Peyer's patch (tissue), 4 donors: ENCODE data around the gene TRAPPC2L. TPM values are rescaled to one million over a fixed set of nuclear protein-coding genes. Genes with fewer than 3 reads are reported as not detected.
A peak's percentile ranks its signal among the peaks of the same experiment; 100 is the strongest.

ENCODE experiments used
- DNase-seq, 3 donors: peaks; one replicate each; pipeline ENCODE4 v3.0.0-alpha.2; 2017 to 2019
- H3K27ac ChIP-seq, 4 donors: fragments of 200-600 bp; sonication (generic); one replicate each; pipeline ENCODE4 v1.5.1; 2016 to 2019
- H3K27me3 ChIP-seq, 2 donors: fragments of 200-600 bp; sonication (generic); one replicate each; pipeline ENCODE4 v1.5.1; 2019
- H3K36me3 ChIP-seq, 3 donors: fragments of 200-600 bp; sonication (generic); one replicate each; pipeline ENCODE4 v1.5.1; 2016 to 2019
- H3K4me1 ChIP-seq, 4 donors: fragments of 200-600 bp; sonication (generic); one replicate each; pipeline ENCODE4 v1.5.1; 2016 to 2019
- H3K4me3 ChIP-seq, 4 donors: fragments of 200-600 bp; sonication (generic); 1 replicate in 3 of 4; 2 replicates in 1 of 4; pipeline ENCODE4 v1.5.1; 2016 to 2019; ENCODE audit warnings: mild to moderate bottlenecking in 1 of 4
- H3K9me3 ChIP-seq, 4 donors: fragments of 200-600 bp; sonication (generic); one replicate each; pipeline ENCODE4 v1.5.1; 2016 to 2019; ENCODE audit warnings: mild to moderate bottlenecking in 1 of 4
- CTCF ChIP-seq, 6 experiments: fragments of 450-650 bp in 4 of 6; fragments of 200-600 bp in 2 of 6; sonication (generic) in 1 of 6; IDR thresholded peaks; one replicate each; pipeline ENCODE4 v1.5.1; 2017 to 2019; ENCODE audit warnings: antibody characterized with exemption in 6 of 6, mild to moderate bottlenecking in 3 of 6, moderate library complexity in 1 of 6
- POLR2A ChIP-seq, 2 donors: fragments of 450-650 bp; IDR thresholded peaks; one replicate each; pipeline ENCODE4 v1.5.1; 2017; ENCODE audit warnings: antibody characterized with exemption in 2 of 2, mild to moderate bottlenecking in 2 of 2, moderate library complexity in 2 of 2
- total RNA-seq, 4 donors: library from RNA; depleted of rRNA; stranded (reverse); fragments of >200 nt; gene quantifications; one replicate each; pipeline ENCODE4 v1.1.0, GENCODE V29; 2016

The TRAPPC2L gene
- total RNA-seq, 4 donors from 2014 or later = 20.4 to 47.9 (median 35.4) TPM

GRCh38 chr16:88837806-88838205 is 19.1 kb upstream of the TRAPPC2L start:
- no peak overlapping the region for H3K4me3 ChIP-seq
- no peaks in the 10 kb centered on the region for H3K9me3 ChIP-seq
- DNase-seq = no peak
- H3K4me1 ChIP-seq = no peaks in the 10 kb centered on the region
- H3K27ac ChIP-seq = no peak overlapping the region
- H3K27me3 ChIP-seq = no peaks in the 10 kb centered on the region
- H3K36me3 ChIP-seq = peaks cover 0 to 29% (median 0%) of the 10 kb centered on the region in 3 donors
- TF ChIP-seq CTCF (IDR thresholded peaks at IDR 0.05) (peak in 1 of 6 experiments; percentile 8), POLR2A (IDR thresholded peaks at IDR 0.05) (no peak)

- Histone ChIP-seq H3K27me3 (no peaks in the 10 kb centered on the region), H3K36me3 (peaks cover 0 to 29% (median 0%) of the 10 kb centered on the region in 3 donors), H3K27ac (no peak overlapping the region), H3K9me3 (no peaks in the 10 kb centered on the region), H3K4me1 (no peaks in the 10 kb centered on the region), H3K4me3 (no peak overlapping the region)
- no peak for DNase-seq
- TF ChIP-seq CTCF (IDR thresholded peaks at IDR 0.05) = no peak
- TF ChIP-seq POLR2A (IDR thresholded peaks at IDR 0.05) = no peak
These were observed 18.4 kb upstream of the TRAPPC2L start for GRCh38 chr16:88838566-88838965.

- TF ChIP-seq POLR2A (IDR thresholded peaks at IDR 0.05) (no peak), CTCF (IDR thresholded peaks at IDR 0.05) (no peak)
- H3K4me3 ChIP-seq = no peak overlapping the region
- no peaks in the 10 kb centered on the region for H3K9me3 ChIP-seq
- no peaks in the 10 kb centered on the region for H3K27me3 ChIP-seq
- no peak for DNase-seq
- peaks cover 0 to 29% (median 0%) of the 10 kb centered on the region in 3 donors for H3K36me3 ChIP-seq
- H3K4me1 ChIP-seq = no peaks in the 10 kb centered on the region
- no peak overlapping the region for H3K27ac ChIP-seq
These were observed 17.8 kb upstream of the TRAPPC2L start for GRCh38 chr16:88839026-88839529.

- H3K27ac ChIP-seq = no peak overlapping the region
- H3K9me3 ChIP-seq = no peaks in the 10 kb centered on the region
- H3K4me3 ChIP-seq = no peak overlapping the region
- DNase-seq = no peak
- H3K27me3 ChIP-seq = no peaks in the 10 kb centered on the region
- TF ChIP-seq POLR2A (IDR thresholded peaks at IDR 0.05) = no peak
- TF ChIP-seq CTCF (IDR thresholded peaks at IDR 0.05) = no peak
- no peaks in the 10 kb centered on the region for H3K4me1 ChIP-seq
- peaks cover 0 to 27% (median 0%) of the 10 kb centered on the region in 3 donors for H3K36me3 ChIP-seq
These were observed 17.0 kb upstream of the TRAPPC2L start for GRCh38 chr16:88839745-88840599.

GRCh38 chr16:88840600-88841215 is 16.2 kb upstream of the TRAPPC2L start:
- Histone ChIP-seq H3K27me3 (no peaks in the 10 kb centered on the region), H3K9me3 (no peaks in the 10 kb centered on the region), H3K4me1 (no peaks in the 10 kb centered on the region), H3K4me3 (no peak overlapping the region), H3K36me3 (peaks cover 0 to 20% (median 0%) of the 10 kb centered on the region in 3 donors), H3K27ac (no peak overlapping the region)
- DNase-seq = no peak
- TF ChIP-seq POLR2A (IDR thresholded peaks at IDR 0.05) = no peak
- TF ChIP-seq CTCF (IDR thresholded peaks at IDR 0.05) = no peak
